HEK293T (cell line): Measurements from ENCODE around the gene ATF6B.

Experiments
- BHLHE40 ChIP-seq: fragments of 450-650 bp; IDR thresholded peaks from 2 replicates; pipeline ENCODE4 v1.6.1; 2016; ENCODE audit warnings: mild to moderate bottlenecking, moderate library complexity, borderline replicate concordance
- CTBP1 ChIP-seq: fragments of 450-650 bp; IDR thresholded peaks from 2 replicates; pipeline ENCODE4 v1.6.1; 2016; ENCODE audit warnings: borderline replicate concordance
- ELF4 ChIP-seq: fragments of 450-650 bp; IDR thresholded peaks from 2 replicates; pipeline ENCODE4 v1.6.1; 2017; ENCODE audit warnings: antibody characterized with exemption
- FOXA1 ChIP-seq: fragments of 450-650 bp; IDR thresholded peaks from 2 replicates; pipeline ENCODE4 v1.6.1; 2016; ENCODE audit warnings: mild to moderate bottlenecking
- FOXK2 ChIP-seq: fragments of 450-650 bp; IDR thresholded peaks from 2 replicates; pipeline ENCODE4 v1.6.1; 2016; ENCODE audit warnings: mild to moderate bottlenecking
- FOXM1 ChIP-seq: fragments of 450-650 bp; IDR thresholded peaks from 2 replicates; pipeline ENCODE4 v1.6.1; 2017; ENCODE audit warnings: mild to moderate bottlenecking, borderline replicate concordance
- HDGF ChIP-seq: fragments of 450-650 bp; IDR thresholded peaks from 2 replicates; pipeline ENCODE4 v1.6.1; 2017; ENCODE audit warnings: antibody characterized with exemption, borderline replicate concordance
- L3MBTL2 ChIP-seq: fragments of 450-650 bp; conservative IDR thresholded peaks from 2 replicates; pipeline ENCODE4 v1.6.1; 2016; ENCODE audit warnings: mild to moderate bottlenecking
- LEF1 ChIP-seq: fragments of 450-650 bp; IDR thresholded peaks from 2 replicates; pipeline ENCODE4 v1.6.1; 2017; ENCODE audit warnings: mild to moderate bottlenecking, borderline replicate concordance
- PKNOX1 ChIP-seq: fragments of 450-650 bp; IDR thresholded peaks from 2 replicates; pipeline ENCODE4 v1.6.1; 2016
- SP1 ChIP-seq: fragments of 450-650 bp; IDR thresholded peaks from 2 replicates; pipeline ENCODE4 v1.6.1; 2017
- SUZ12 ChIP-seq: fragments of 450-650 bp; IDR thresholded peaks from 2 replicates; pipeline ENCODE4 v1.6.1; 2016; ENCODE audit warnings: mild to moderate bottlenecking
- TARDBP ChIP-seq: fragments of 450-650 bp; IDR thresholded peaks from 2 replicates; pipeline ENCODE4 v1.6.1; 2016

GRCh38 chr6:32109765-32110160, 18.3 kb downstream of the ATF6B start:
- TF ChIP-seq FOXK2: no peak
- TF ChIP-seq HDGF: no peak
- TF ChIP-seq SUZ12: no peak
- no peak for TF ChIP-seq FOXA1
- TF ChIP-seq TARDBP: no peak
- no peak for TF ChIP-seq ELF4
- no peak for TF ChIP-seq LEF1
- no peak for TF ChIP-seq CTBP1
- no peak for TF ChIP-seq PKNOX1
- no peak for TF ChIP-seq SP1
- TF ChIP-seq BHLHE40: no peak
- TF ChIP-seq FOXM1: no peak
- TF ChIP-seq L3MBTL2: no peak
